Bronchial epithelial cell (primary cell): ENCODE results near the gene CHAT. TPM values are rescaled to one million over a fixed set of nuclear protein-coding genes. Genes with fewer than 3 reads are reported as not detected.

Experiments
- DNase-seq: peaks from one replicate; pipeline ENCODE4 v3.0.0-alpha.2; 2010; ENCODE audit warnings: low read depth
- FAIRE-seq: peaks from 2 replicates; lab custom pipeline; 2011; peaks lifted over from hg19 to GRCh38; lab: Jason Lieb, UNC
- H3K27me3 ChIP-seq: 2 replicates; pipeline ENCODE4 v1.5.1; 2011; ENCODE audit warnings: low read length; ENCODE audit not compliant: control insufficient read depth, insufficient read depth
- H3K36me3 ChIP-seq: 2 replicates; pipeline ENCODE4 v1.5.1; 2011; ENCODE audit warnings: low read length; ENCODE audit not compliant: control insufficient read depth, insufficient read depth
- H3K4me3 ChIP-seq: 2 replicates; pipeline ENCODE4 v1.5.1; 2011; ENCODE audit warnings: mild to moderate bottlenecking, low read depth, low read length, control low read depth
- CTCF ChIP-seq: IDR thresholded peaks from 2 replicates; pipeline ENCODE4 v1.5.1; 2011; ENCODE audit warnings: mild to moderate bottlenecking, moderate library complexity, low read length, control low read depth, inconsistent platforms; ENCODE audit not compliant: insufficient read depth, severe bottlenecking
- total RNA-seq: library from RNA; depleted of rRNA; stranded (reverse); fragments of >200 nt; gene quantifications from 2 replicates; pipeline ENCODE4 v1.2.1, GENCODE V29; 2014

Gene CHAT
- total RNA-seq, 1 donor from 2014 or later: not detected

- DNase-seq (no peak), FAIRE-seq (no peak)
- Histone ChIP-seq H3K36me3 (no peaks in the 10 kb centered on the region), H3K4me3 (no peak overlapping the region), H3K27me3 (no peaks in the 10 kb centered on the region)
- no peak for TF ChIP-seq CTCF
Measured at GRCh38 chr10:49652421-49653272, 38.8 kb downstream of the CHAT start.

GRCh38 chr10:49653273-49653929 is 39.6 kb downstream of the CHAT start:
- DNase-seq (no peak), FAIRE-seq (no peak)
- no peak for TF ChIP-seq CTCF
- H3K4me3 ChIP-seq: no peak overlapping the region
- H3K27me3 ChIP-seq: no peaks in the 10 kb centered on the region
- no peaks in the 10 kb centered on the region for H3K36me3 ChIP-seq

- no peaks in the 10 kb centered on the region for H3K36me3 ChIP-seq
- no peak for TF ChIP-seq CTCF
- no peaks in the 10 kb centered on the region for H3K27me3 ChIP-seq
- FAIRE-seq: peak; percentile 7
- DNase-seq: no peak
- H3K4me3 ChIP-seq: no peak overlapping the region
Measured at GRCh38 chr10:49654036-49654693, 40.3 kb downstream of the CHAT start.

- no peak for DNase-seq
- no peak for FAIRE-seq
- Histone ChIP-seq H3K4me3 (no peak overlapping the region), H3K36me3 (no peaks in the 10 kb centered on the region), H3K27me3 (no peaks in the 10 kb centered on the region)
- TF ChIP-seq CTCF: no peak
Measured at GRCh38 chr10:49655099-49655498, 41.3 kb downstream of the CHAT start.

GRCh38 chr10:49656845-49657493 is 43.1 kb downstream of the CHAT start:
- TF ChIP-seq CTCF: no peak
- no peaks in the 10 kb centered on the region for H3K36me3 ChIP-seq
- no peaks in the 10 kb centered on the region for H3K27me3 ChIP-seq
- no peak overlapping the region for H3K4me3 ChIP-seq
- FAIRE-seq (no peak), DNase-seq (peak; percentile 31)
